ENCODE data around the gene BRSK1. TPM values are rescaled to one million over a fixed set of nuclear protein-coding genes. Genes with fewer than 3 reads are reported as not detected.

Gene BRSK1
- total and polyA plus RNA-seq, 2 of the 8 experiments (the other 6 are each of a cell fraction or from before 2014, with no cell fraction given) = 27.6 to 32.7 TPM

- Histone ChIP-seq H4K8ac (ENCODE audit: extremely low read depth, insufficient read depth, low read length) (no peak overlapping the region), H3K9me3 (ENCODE audit: insufficient read depth in 2 of 2, low read depth in 1 of 2, low read length in 1 of 2) (peaks cover 0 to 3% of the 10 kb centered on the region in 2 experiments; a peak in 2 of 4 replicates), H3K36me3 (ENCODE audit: control insufficient read depth in 2 of 4, insufficient read depth in 4 of 4, low read length in 3 of 4) (peaks cover 0 to 3% (median 1%) of the 10 kb centered on the region in 4 experiments; a peak in 4 of 8 replicates), H3K56ac (replicated peaks; ENCODE audit: insufficient read length, low read depth, low read length) (peak overlapping the region; percentile 64), H3K9ac (replicated peaks in 1 of 4; ENCODE audit: extremely low read depth in 1 of 4, low read depth in 3 of 4, low read length in 3 of 4) (peak overlapping the region in 1 of 4 experiments; percentile 21; a peak in 1 of 7 replicates), H3K79me1 (ENCODE audit: low read depth, low read length) (peaks cover 10% of the 10 kb centered on the region), H3K18ac (ENCODE audit: extremely low read depth, low read length) (no peak overlapping the region), H3K4me3 (ENCODE audit: extremely low read depth in 1 of 4, insufficient read depth in 2 of 4, low read depth in 3 of 4, low read length in 4 of 4) (no peak overlapping the region), H2BK12ac (ENCODE audit: low read depth, low read length) (no peak overlapping the region), H3K4ac (replicated peaks; ENCODE audit: insufficient read length, low read depth, low read length) (no peak overlapping the region), H3K14ac (ENCODE audit: insufficient read length) (no peak overlapping the region), H3K23ac (ENCODE audit: insufficient read length) (no peak overlapping the region), H4K20me1 (replicated peaks in 1 of 2; ENCODE audit: control insufficient read depth in 1 of 2, insufficient read depth in 2 of 2, low read length in 2 of 2) (peaks cover 0 to 10% of the 10 kb centered on the region in 2 experiments), H2BK5ac (ENCODE audit: low read depth, low read length) (no peak overlapping the region), H3K23me2 (ENCODE audit: low read depth, low read length) (peaks cover 9% of the 10 kb centered on the region; the same call in 1 of the 2 replicates), H3K27me3 (replicated peaks in 1 of 4; ENCODE audit: control insufficient read depth in 3 of 4, extremely low read depth in 1 of 4, insufficient read depth in 3 of 4, low read length in 3 of 4) (no peaks in the 10 kb centered on the region), H3K4me2 (ENCODE audit: insufficient read depth in 1 of 2, low read depth in 2 of 2, low read length in 2 of 2) (no peak overlapping the region), H2BK120ac (replicated peaks; ENCODE audit: low read depth, low read length) (no peak overlapping the region), H4K5ac (ENCODE audit: insufficient read length, low read depth, low read length) (no peak overlapping the region), H2AK5ac (ENCODE audit: low read depth, low read length) (no peak overlapping the region), H2AFZ (ENCODE audit: low read length) (no peak overlapping the region), H3K79me2 (ENCODE audit: control insufficient read depth in 1 of 2, insufficient read depth in 2 of 2, low read length in 2 of 2) (peaks cover 0 to 6% of the 10 kb centered on the region in 2 experiments; a peak in 1 of 4 replicates), H4K91ac (replicated peaks; ENCODE audit: insufficient read length, low read length) (no peak overlapping the region), H3K4me1 (replicated peaks in 1 of 4; ENCODE audit: control insufficient read depth in 3 of 4, insufficient read depth in 4 of 4, low read length in 3 of 4) (peaks cover 0 to 3% (median 0%) of the 10 kb centered on the region in 4 experiments; a peak in 1 of 7 replicates), H2BK15ac (ENCODE audit: low read length) (no peak overlapping the region), H3K27ac (ENCODE audit: low read depth, low read length) (no peak overlapping the region), H2BK20ac (ENCODE audit: low read length) (no peak overlapping the region)
- ChIA-PET CTCF (ENCODE audit: partially characterized antibody) (interaction anchor here (0.6 to 1.9 kb wide), 2 partner anchors 11 to 77 kb away, joined by 3 to 7 read pairs; no protein-coding TSS in a partner anchor), POLR2A (ENCODE audit: partially characterized antibody) (interaction anchor here (0.8 to 2.2 kb wide), 6 partner anchors 10 to 137 kb away, joined by 3 to 8 read pairs (median 4); partner anchors contain the start of genes HSPBP1, PPP6R1 and UBE2S)
- WGBS, 2 experiments (ENCODE audit: extremely low coverage in 1 of 2, insufficient coverage in 1 of 2, insufficient read length in 1 of 2, insufficient replicate concordance in 2 of 2, low coverage in 1 of 2, low lambda C conversion rate in 2 of 2, missing lambda C conversion rate in 1 of 2) = 92 to 100% methylated on average over 2 to 25 of the region's 25 CpGs
- FAIRE-seq = no peak
- TF ChIP-seq GTF2F1 (IDR thresholded peaks at IDR 0.05; ENCODE audit: borderline replicate concordance, low read depth, low read length) = no peak
- DNase-seq (ENCODE audit: low read depth in 1 of 2, low spot score in 2 of 2) = no peak
These were observed 13.4 kb upstream of the BRSK1 start for GRCh38 chr19:55270172-55270942.
